WTC11 (cell line): Measurements from ENCODE around the gene SRR. TPM values are rescaled to one million over a fixed set of nuclear protein-coding genes. Genes with fewer than 3 reads are reported as not detected.

Experiments
- ATAC-seq: fragments of 200-7000 bp; cut with Tn5 transposase; 2 replicates; pipeline ENCODE4 v1.10.0; 2021; ENCODE audit warnings: mild to moderate bottlenecking, moderate library complexity
- CTCF ChIA-PET: fragments of 300-600 bp; sonication (Branson Sonifier 250); formaldehyde crosslinking; loops from one replicate; lab custom pipeline; 2021; ENCODE audit warnings: antibody characterized with exemption; lab: Charles Lee
- POLR2A ChIA-PET: fragments of 350-600 bp; sonication (Branson Sonifier 250); formaldehyde crosslinking; loops from one replicate; lab custom pipeline; 2021; ENCODE audit warnings: antibody characterized with exemption; lab: Charles Lee
- DNase-seq: peaks from one replicate; pipeline ENCODE4 v3.0.0; 2021; ENCODE audit warnings: low spot score
- H3K27ac Mint-ChIP-seq: 2 replicates; pipeline ENCODE4 v1.8.0; 2021; ENCODE audit warnings: mixed read lengths
- H3K27me3 Mint-ChIP-seq: 2 replicates; pipeline ENCODE4 v1.8.0; 2021; ENCODE audit warnings: low read depth, mild to moderate bottlenecking, moderate library complexity, mixed read lengths
- H3K36me3 Mint-ChIP-seq: 2 replicates; pipeline ENCODE4 v1.8.0; 2021; ENCODE audit warnings: mixed read lengths
- H3K4me1 Mint-ChIP-seq: 2 replicates; pipeline ENCODE4 v1.8.0; 2022; ENCODE audit warnings: mixed read lengths
- H3K4me3 Mint-ChIP-seq: 2 replicates; pipeline ENCODE4 v1.8.0; 2021; ENCODE audit warnings: mild to moderate bottlenecking, moderate library complexity, mixed read lengths
- H3K9me3 Mint-ChIP-seq: 2 replicates; pipeline ENCODE4 v1.8.0; 2021; ENCODE audit warnings: mixed read lengths
- CREM ChIP-seq: sonication (generic); formaldehyde crosslinking; IDR thresholded peaks from 2 replicates; pipeline ENCODE4 v1.8.1; 2022; ENCODE audit warnings: mild to moderate bottlenecking, missing genetic modification reagents, moderate library complexity
- ELF4 ChIP-seq: sonication (generic); formaldehyde crosslinking; IDR thresholded peaks from 2 replicates; pipeline ENCODE4 v1.8.1; 2022; ENCODE audit warnings: low read depth, mild to moderate bottlenecking, moderate library complexity, missing genetic modification reagents
- ESRRA ChIP-seq: sonication (generic); formaldehyde crosslinking; IDR thresholded peaks from 2 replicates; pipeline ENCODE4 v1.8.1; 2022; ENCODE audit warnings: mild to moderate bottlenecking, missing genetic modification reagents, borderline replicate concordance
- FOXJ3 ChIP-seq: sonication (generic); formaldehyde crosslinking; IDR thresholded peaks from 2 replicates; pipeline ENCODE4 v1.9.0; 2021; ENCODE audit warnings: missing genetic modification reagents, mild to moderate bottlenecking, borderline replicate concordance
- FOXK1 ChIP-seq: sonication (generic); formaldehyde crosslinking; IDR thresholded peaks from 2 replicates; pipeline ENCODE4 v1.8.0; 2022; ENCODE audit warnings: mild to moderate bottlenecking, moderate library complexity, missing genetic modification reagents
- MYBL2 ChIP-seq: sonication (generic); formaldehyde crosslinking; IDR thresholded peaks from 2 replicates; pipeline ENCODE4 v1.8.1; 2023; ENCODE audit warnings: mild to moderate bottlenecking, moderate library complexity, missing genetic modification reagents
- PRRX2 ChIP-seq: fragments of 250-450 bp; sonication (Bioruptor Pico); IDR thresholded peaks from 2 replicates; pipeline ENCODE4 v1.8.0; 2021; ENCODE audit warnings: mild to moderate bottlenecking
- SP1 ChIP-seq: sonication (generic); formaldehyde crosslinking; conservative IDR thresholded peaks from 2 replicates; pipeline ENCODE4 v1.8.1; 2022; ENCODE audit warnings: missing genetic modification reagents
- TP53 ChIP-seq: sonication (generic); formaldehyde crosslinking; IDR thresholded peaks from 2 replicates; pipeline ENCODE4 v1.8.1; 2023; ENCODE audit warnings: mild to moderate bottlenecking, missing genetic modification reagents
- ZNF396 ChIP-seq: fragments of 250-450 bp; sonication (Bioruptor Pico); IDR thresholded peaks from 2 replicates; pipeline ENCODE4 v1.8.0; 2021; ENCODE audit warnings: mild to moderate bottlenecking, moderate library complexity, borderline replicate concordance
- ZNF671 ChIP-seq: fragments of 250-450 bp; sonication (Bioruptor Pico); IDR thresholded peaks from 2 replicates; pipeline ENCODE4 v1.8.0; 2021; ENCODE audit warnings: mild to moderate bottlenecking
- total RNA-seq: library from RNA; stranded (reverse); gene quantifications from 3 replicates; pipeline ENCODE4 v1.2.3, GENCODE V29; 2021
- TF ChIP-seq, protein P1 (sequence below): sonication (generic); formaldehyde crosslinking; IDR thresholded peaks from 2 replicates; pipeline ENCODE4 v1.8.1; 2023; ENCODE audit warnings: mild to moderate bottlenecking, missing genetic modification reagents
- TF ChIP-seq, protein P2 (sequence below): sonication (generic); formaldehyde crosslinking; IDR thresholded peaks from 2 replicates; pipeline ENCODE4 v1.8.0; 2022; ENCODE audit warnings: missing genetic modification reagents
- TF ChIP-seq, protein P3 (sequence below): sonication (generic); formaldehyde crosslinking; IDR thresholded peaks from 2 replicates; pipeline ENCODE4 v1.8.0; 2022; ENCODE audit warnings: mild to moderate bottlenecking, missing genetic modification reagents
- TF ChIP-seq, protein P4 (sequence below): sonication (generic); formaldehyde crosslinking; IDR thresholded peaks from 2 replicates; pipeline ENCODE4 v1.8.0; 2023; ENCODE audit warnings: missing genetic modification reagents
- TF ChIP-seq, protein P5 (sequence below): sonication (generic); formaldehyde crosslinking; IDR thresholded peaks from 2 replicates; pipeline ENCODE4 v1.8.1; 2022; ENCODE audit warnings: low read depth, missing genetic modification reagents, borderline replicate concordance
- TF ChIP-seq, protein P6 (sequence below): sonication (generic); formaldehyde crosslinking; IDR thresholded peaks from 2 replicates; pipeline ENCODE4 v1.8.0; 2022; ENCODE audit warnings: mild to moderate bottlenecking, missing genetic modification reagents
- TF ChIP-seq, protein P7 (sequence below): fragments of 250-450 bp; sonication (Bioruptor Pico); IDR thresholded peaks from 2 replicates; pipeline ENCODE4 v1.9.0; 2021; ENCODE audit warnings: moderate library complexity, mild to moderate bottlenecking, inconsistent platforms, borderline replicate concordance

Gene SRR
- total RNA-seq, 1 experiment from 2014 or later: 5.1 TPM

DNA sequence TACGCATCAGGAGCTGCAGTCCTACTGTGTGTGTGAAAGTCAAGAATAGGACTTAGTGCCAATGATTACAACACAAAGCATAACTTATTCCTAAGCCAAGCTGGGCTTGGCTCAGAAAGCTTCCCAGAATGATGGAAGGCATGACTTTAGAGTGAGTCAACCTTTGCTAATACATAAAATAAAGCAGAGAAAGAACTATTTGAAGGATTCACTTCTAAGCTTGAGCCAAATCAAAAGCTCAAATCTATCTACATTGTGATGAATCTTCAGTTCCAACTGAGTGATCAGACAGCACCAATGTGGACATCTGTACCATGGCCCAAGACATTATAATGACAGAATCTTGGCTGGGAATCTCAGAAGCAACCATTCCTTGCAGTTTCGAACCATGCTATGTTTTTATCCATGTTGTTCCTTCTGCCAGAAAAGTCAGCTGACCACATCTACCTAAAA lies 41.6 kb upstream of the SRR start (continued):
- no peak for TF ChIP-seq FOXJ3 (CRISPR knock-in tag)

DNA sequence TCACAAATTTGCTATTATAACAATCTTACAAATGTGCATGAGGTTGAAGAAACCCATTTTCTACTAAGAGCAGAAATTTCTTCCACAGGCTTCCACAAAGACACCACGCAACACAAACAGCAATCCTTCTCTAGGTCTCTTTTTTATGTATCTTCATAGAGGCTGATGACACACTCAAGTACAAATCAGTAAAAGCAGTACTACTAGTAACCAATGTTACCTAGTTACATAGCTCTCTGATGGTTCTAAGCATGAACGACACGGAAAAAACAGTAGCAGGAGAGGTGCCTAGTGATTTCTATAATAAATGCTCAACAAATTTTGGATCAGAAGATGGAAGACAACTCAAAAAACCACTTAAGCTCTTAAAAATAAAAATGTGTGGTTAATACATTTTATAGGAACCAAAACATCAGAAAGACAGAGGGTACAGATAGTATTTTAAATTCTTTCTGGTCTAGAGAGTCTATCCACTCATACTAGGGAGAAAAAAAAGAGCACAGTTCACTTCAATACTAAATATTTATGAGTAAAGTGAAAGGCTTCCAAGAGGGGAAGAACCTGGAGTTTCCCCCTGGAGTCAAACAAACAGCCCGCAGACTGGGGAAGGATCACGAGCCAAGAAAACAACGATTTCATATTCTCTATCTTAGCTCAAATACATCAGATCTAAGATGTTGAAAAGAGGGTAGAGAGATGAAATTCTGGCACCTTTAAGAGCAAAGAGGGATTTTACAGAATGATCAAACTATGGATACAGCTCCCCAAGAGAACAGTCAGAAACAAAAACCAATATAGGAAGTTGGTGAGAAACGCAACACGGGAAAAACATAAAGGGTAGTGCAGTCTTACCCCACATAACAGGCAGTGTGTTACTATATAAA lies 40.3 kb upstream of the SRR start:
- ChIA-PET CTCF (interaction anchor here (0.7 to 3.1 kb wide), 3 partner anchors 12 to 208 kb away, joined by 3 to 15 read pairs (median 3); no protein-coding TSS in a partner anchor), POLR2A (no interaction called here)

More for the DNA sequence above, 40.3 kb upstream of the SRR start:
- H3K4me1 Mint-ChIP-seq: no peaks in the 10 kb centered on the region
- no peaks in the 10 kb centered on the region for H3K9me3 Mint-ChIP-seq
- no peak for ATAC-seq
- H3K27me3 Mint-ChIP-seq: no peaks in the 10 kb centered on the region
- H3K36me3 Mint-ChIP-seq: peaks cover 7% of the 10 kb centered on the region; the same call in 1 of the 2 replicates
- H3K4me3 Mint-ChIP-seq: no peak overlapping the region
- DNase-seq: no peak
- H3K27ac Mint-ChIP-seq: no peak overlapping the region
- TF ChIP-seq ELF4 (CRISPR knock-in tag): no peak
- no peak for TF ChIP-seq ZNF671 (CRISPR knock-in tag)
- TF ChIP-seq FOXK1: no peak
- TF ChIP-seq, protein P1, sequence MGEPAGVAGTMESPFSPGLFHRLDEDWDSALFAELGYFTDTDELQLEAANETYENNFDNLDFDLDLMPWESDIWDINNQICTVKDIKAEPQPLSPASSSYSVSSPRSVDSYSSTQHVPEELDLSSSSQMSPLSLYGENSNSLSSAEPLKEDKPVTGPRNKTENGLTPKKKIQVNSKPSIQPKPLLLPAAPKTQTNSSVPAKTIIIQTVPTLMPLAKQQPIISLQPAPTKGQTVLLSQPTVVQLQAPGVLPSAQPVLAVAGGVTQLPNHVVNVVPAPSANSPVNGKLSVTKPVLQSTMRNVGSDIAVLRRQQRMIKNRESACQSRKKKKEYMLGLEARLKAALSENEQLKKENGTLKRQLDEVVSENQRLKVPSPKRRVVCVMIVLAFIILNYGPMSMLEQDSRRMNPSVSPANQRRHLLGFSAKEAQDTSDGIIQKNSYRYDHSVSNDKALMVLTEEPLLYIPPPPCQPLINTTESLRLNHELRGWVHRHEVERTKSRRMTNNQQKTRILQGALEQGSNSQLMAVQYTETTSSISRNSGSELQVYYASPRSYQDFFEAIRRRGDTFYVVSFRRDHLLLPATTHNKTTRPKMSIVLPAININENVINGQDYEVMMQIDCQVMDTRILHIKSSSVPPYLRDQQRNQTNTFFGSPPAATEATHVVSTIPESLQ (CRISPR knock-in tag): no peak
- no peak for TF ChIP-seq MYBL2 (CRISPR knock-in tag)
- no peak for TF ChIP-seq ZNF396 (CRISPR knock-in tag)
- no peak for TF ChIP-seq PRRX2
- no peak for TF ChIP-seq FOXJ3 (CRISPR knock-in tag)
- TF ChIP-seq ESRRA: no peak
- TF ChIP-seq, protein P2, sequence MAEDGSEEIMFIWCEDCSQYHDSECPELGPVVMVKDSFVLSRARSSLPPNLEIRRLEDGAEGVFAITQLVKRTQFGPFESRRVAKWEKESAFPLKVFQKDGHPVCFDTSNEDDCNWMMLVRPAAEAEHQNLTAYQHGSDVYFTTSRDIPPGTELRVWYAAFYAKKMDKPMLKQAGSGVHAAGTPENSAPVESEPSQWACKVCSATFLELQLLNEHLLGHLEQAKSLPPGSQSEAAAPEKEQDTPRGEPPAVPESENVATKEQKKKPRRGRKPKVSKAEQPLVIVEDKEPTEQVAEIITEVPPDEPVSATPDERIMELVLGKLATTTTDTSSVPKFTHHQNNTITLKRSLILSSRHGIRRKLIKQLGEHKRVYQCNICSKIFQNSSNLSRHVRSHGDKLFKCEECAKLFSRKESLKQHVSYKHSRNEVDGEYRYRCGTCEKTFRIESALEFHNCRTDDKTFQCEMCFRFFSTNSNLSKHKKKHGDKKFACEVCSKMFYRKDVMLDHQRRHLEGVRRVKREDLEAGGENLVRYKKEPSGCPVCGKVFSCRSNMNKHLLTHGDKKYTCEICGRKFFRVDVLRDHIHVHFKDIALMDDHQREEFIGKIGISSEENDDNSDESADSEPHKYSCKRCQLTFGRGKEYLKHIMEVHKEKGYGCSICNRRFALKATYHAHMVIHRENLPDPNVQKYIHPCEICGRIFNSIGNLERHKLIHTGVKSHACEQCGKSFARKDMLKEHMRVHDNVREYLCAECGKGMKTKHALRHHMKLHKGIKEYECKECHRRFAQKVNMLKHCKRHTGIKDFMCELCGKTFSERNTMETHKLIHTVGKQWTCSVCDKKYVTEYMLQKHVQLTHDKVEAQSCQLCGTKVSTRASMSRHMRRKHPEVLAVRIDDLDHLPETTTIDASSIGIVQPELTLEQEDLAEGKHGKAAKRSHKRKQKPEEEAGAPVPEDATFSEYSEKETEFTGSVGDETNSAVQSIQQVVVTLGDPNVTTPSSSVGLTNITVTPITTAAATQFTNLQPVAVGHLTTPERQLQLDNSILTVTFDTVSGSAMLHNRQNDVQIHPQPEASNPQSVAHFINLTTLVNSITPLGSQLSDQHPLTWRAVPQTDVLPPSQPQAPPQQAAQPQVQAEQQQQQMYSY (CRISPR knock-in tag): no peak
- TF ChIP-seq, protein P3, sequence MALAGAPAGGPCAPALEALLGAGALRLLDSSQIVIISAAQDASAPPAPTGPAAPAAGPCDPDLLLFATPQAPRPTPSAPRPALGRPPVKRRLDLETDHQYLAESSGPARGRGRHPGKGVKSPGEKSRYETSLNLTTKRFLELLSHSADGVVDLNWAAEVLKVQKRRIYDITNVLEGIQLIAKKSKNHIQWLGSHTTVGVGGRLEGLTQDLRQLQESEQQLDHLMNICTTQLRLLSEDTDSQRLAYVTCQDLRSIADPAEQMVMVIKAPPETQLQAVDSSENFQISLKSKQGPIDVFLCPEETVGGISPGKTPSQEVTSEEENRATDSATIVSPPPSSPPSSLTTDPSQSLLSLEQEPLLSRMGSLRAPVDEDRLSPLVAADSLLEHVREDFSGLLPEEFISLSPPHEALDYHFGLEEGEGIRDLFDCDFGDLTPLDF: no peak
- TF ChIP-seq, protein P4, sequence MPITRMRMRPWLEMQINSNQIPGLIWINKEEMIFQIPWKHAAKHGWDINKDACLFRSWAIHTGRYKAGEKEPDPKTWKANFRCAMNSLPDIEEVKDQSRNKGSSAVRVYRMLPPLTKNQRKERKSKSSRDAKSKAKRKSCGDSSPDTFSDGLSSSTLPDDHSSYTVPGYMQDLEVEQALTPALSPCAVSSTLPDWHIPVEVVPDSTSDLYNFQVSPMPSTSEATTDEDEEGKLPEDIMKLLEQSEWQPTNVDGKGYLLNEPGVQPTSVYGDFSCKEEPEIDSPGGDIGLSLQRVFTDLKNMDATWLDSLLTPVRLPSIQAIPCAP (CRISPR knock-in tag): no peak
- TF ChIP-seq, protein P5, sequence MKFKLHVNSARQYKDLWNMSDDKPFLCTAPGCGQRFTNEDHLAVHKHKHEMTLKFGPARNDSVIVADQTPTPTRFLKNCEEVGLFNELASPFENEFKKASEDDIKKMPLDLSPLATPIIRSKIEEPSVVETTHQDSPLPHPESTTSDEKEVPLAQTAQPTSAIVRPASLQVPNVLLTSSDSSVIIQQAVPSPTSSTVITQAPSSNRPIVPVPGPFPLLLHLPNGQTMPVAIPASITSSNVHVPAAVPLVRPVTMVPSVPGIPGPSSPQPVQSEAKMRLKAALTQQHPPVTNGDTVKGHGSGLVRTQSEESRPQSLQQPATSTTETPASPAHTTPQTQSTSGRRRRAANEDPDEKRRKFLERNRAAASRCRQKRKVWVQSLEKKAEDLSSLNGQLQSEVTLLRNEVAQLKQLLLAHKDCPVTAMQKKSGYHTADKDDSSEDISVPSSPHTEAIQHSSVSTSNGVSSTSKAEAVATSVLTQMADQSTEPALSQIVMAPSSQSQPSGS (CRISPR knock-in tag): no peak
- TF ChIP-seq, protein P6, sequence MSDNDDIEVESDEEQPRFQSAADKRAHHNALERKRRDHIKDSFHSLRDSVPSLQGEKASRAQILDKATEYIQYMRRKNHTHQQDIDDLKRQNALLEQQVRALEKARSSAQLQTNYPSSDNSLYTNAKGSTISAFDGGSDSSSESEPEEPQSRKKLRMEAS (CRISPR knock-in tag): no peak
- TF ChIP-seq, protein P7, sequence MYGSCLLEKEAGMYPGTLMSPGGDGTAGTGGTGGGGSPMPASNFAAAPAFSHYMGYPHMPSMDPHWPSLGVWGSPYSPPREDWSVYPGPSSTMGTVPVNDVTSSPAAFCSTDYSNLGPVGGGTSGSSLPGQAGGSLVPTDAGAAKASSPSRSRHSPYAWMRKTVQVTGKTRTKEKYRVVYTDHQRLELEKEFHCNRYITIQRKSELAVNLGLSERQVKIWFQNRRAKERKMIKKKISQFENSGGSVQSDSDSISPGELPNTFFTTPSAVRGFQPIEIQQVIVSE (CRISPR knock-in tag): no peak
- no peak for TF ChIP-seq TP53 (CRISPR knock-in tag)
- TF ChIP-seq CREM: no peak
- TF ChIP-seq SP1 (CRISPR knock-in tag): no peak
